T-cell (primary cell): ENCODE results near the gene IFT57. TPM values are rescaled to one million over a fixed set of nuclear protein-coding genes. Genes with fewer than 3 reads are reported as not detected.

Experiments used
- ATAC-seq, 4 experiments: fragments of 200-7000 bp in 3 of 4; fragments of 150-1000 bp in 1 of 4; cut with Tn5 transposase; replicated peaks in 1 of 4; 1 replicate in 3 of 4; 2 replicates in 1 of 4; pipeline ENCODE4 v1.10.0; 2021; ENCODE audit warnings: moderate library complexity in 3 of 4, mild to moderate bottlenecking in 2 of 4, moderate number of reproducible peaks in 1 of 4
- CTCF ChIA-PET, 2 donors: fragments of 300-600 bp; sonication (Branson Sonifier 250); formaldehyde crosslinking; loops; one replicate each; lab custom pipeline; 2022; ENCODE audit warnings: antibody characterized with exemption in 2 of 2; lab: Charles Lee
- POLR2A ChIA-PET, 2 donors: fragments of 300-600 bp; sonication (Branson Sonifier 250); formaldehyde crosslinking; loops; one replicate each; lab custom pipeline; 2022; ENCODE audit warnings: antibody characterized with exemption in 2 of 2; lab: Charles Lee
- DNase-seq, 35 experiments: peaks; one replicate each; pipeline versions ENCODE4 v3.0.0 to v3.0.0-alpha.2; 2013 to 2023
- H3K27ac ChIP-seq: one replicate; pipeline ENCODE4 v1.5.1; 2013; ENCODE audit warnings: low read length
- H3K27me3 ChIP-seq, 2 experiments: replicated peaks in 1 of 2; 1 replicate in 1 of 2; 2 replicates in 1 of 2; pipeline versions ENCODE4 v1.6.1 to v1.7.0; 2013; ENCODE audit warnings: low read length in 1 of 2, mixed read lengths in 1 of 2; ENCODE audit not compliant: control insufficient read depth in 2 of 2, insufficient read depth in 2 of 2; ENCODE audit errors: extremely low read depth in 1 of 2
- H3K36me3 ChIP-seq, 2 donors: 1 replicate in 1 of 2; 2 replicates in 1 of 2; pipeline versions ENCODE4 v1.6.1 to v1.7.0; 2013; ENCODE audit warnings: low read length in 1 of 2; ENCODE audit not compliant: control insufficient read depth in 2 of 2, insufficient read depth in 1 of 2; ENCODE audit errors: extremely low read depth in 1 of 2
- H3K4me1 ChIP-seq, 2 experiments: 1 replicate in 1 of 2; 2 replicates in 1 of 2; pipeline versions ENCODE4 v1.6.1 to v1.7.0; 2013; ENCODE audit warnings: low read length in 2 of 2, mixed read lengths in 1 of 2; ENCODE audit not compliant: insufficient read depth in 2 of 2, control insufficient read depth in 1 of 2; ENCODE audit errors: extremely low read depth in 1 of 2
- H3K4me3 ChIP-seq, 2 donors: 1 replicate in 1 of 2; 2 replicates in 1 of 2; pipeline versions ENCODE4 v1.5.1 to v1.7.0; 2013; ENCODE audit warnings: mild to moderate bottlenecking in 2 of 2, low read length in 1 of 2, moderate library complexity in 1 of 2; ENCODE audit not compliant: control insufficient read depth in 1 of 2; ENCODE audit errors: extremely low read depth in 1 of 2
- H3K9me3 ChIP-seq: 2 replicates; pipeline ENCODE4 v1.7.0; 2013
- H3K27ac Mint-ChIP-seq, 2 donors: one replicate each; pipeline ENCODE4 v1.8.0; 2020 to 2021; ENCODE audit warnings: mild to moderate bottlenecking in 2 of 2, mixed read lengths in 2 of 2
- H3K27me3 Mint-ChIP-seq, 2 donors: one replicate each; pipeline ENCODE4 v1.8.0; 2021 to 2022; ENCODE audit warnings: mixed read lengths in 2 of 2
- H3K36me3 Mint-ChIP-seq: one replicate; pipeline ENCODE4 v1.8.0; 2021; ENCODE audit warnings: mixed read lengths
- H3K4me1 Mint-ChIP-seq, 3 donors: one replicate each; pipeline ENCODE4 v1.8.0; 2020 to 2022; ENCODE audit warnings: mixed read lengths in 3 of 3, mild to moderate bottlenecking in 1 of 3
- H3K4me3 Mint-ChIP-seq, 3 donors: one replicate each; pipeline ENCODE4 v1.8.0; 2020 to 2022; ENCODE audit warnings: mild to moderate bottlenecking in 3 of 3, mixed read lengths in 3 of 3, moderate library complexity in 3 of 3
- H3K9me3 Mint-ChIP-seq, 3 donors: one replicate each; pipeline ENCODE4 v1.8.0; 2020 to 2022; ENCODE audit warnings: mixed read lengths in 3 of 3
- WGBS: methylation state at CpG from one replicate; pipeline ENCODE4 v1.1.5; 2013; ENCODE audit warnings: missing lambda C conversion rate; ENCODE audit not compliant: insufficient coverage; 5-methylcytosine and 5-hydroxymethylcytosine counted together
- total RNA-seq, 35 experiments: library from RNA in 6 of 35; stranded (reverse) in 6 of 35; fragments of 120-200 nt in 1 of 35; gene quantifications; one replicate each; pipeline versions ENCODE4 v1.2.1 to v1.2.4 and lab custom pipeline; 2013 to 2026

The IFT57 gene
- total RNA-seq, 5 donors from 2014 or later (not counting 1 experiment from before 2014, with no cell fraction given), result 24.8 to 36.7 (median 30.0) TPM

DNA sequence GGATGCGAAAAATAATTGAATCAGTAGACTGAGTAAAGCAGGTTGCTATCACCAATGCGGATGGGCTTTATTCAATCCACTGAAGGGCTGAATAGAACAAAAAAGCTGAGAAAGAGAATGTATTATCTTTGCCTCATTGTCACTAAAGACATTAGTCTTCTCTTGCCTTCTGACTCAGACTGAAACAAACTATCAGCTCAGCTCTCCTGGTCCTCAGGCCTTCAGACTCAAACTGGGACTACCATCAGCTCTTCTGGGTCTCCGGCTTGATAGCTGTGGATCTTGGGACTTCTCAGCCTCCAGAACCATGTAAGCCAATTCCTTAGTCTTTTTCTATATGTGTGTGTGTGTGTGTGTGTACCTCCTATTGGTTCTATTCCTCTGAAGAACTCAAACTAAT, 12.6 kb downstream of the IFT57 start:
- Histone ChIP-seq H3K27ac (no peak overlapping the region), H3K27me3 (no peaks in the 10 kb centered on the region), H3K4me3 (no peak overlapping the region), H3K9me3 (no peaks in the 10 kb centered on the region), H3K4me1 (no peaks in the 10 kb centered on the region), H3K36me3 (peaks cover 0 to 20% of the 10 kb centered on the region in 2 donors)
- Mint-ChIP-seq H3K36me3 (peaks cover 66% of the 10 kb centered on the region), H3K27ac (no peak overlapping the region), H3K27me3 (no peaks in the 10 kb centered on the region), H3K9me3 (no peaks in the 10 kb centered on the region), H3K4me3 (no peak overlapping the region), H3K4me1 (peaks cover 0 to 10% (median 3%) of the 10 kb centered on the region in 3 donors)
- WGBS, result no CpG with 5 or more reads among the region's 3 CpGs
- DNase-seq (no peak), ATAC-seq (no peak)
- CTCF ChIA-PET, result no interaction called here
- POLR2A ChIA-PET, result no interaction called here

DNA sequence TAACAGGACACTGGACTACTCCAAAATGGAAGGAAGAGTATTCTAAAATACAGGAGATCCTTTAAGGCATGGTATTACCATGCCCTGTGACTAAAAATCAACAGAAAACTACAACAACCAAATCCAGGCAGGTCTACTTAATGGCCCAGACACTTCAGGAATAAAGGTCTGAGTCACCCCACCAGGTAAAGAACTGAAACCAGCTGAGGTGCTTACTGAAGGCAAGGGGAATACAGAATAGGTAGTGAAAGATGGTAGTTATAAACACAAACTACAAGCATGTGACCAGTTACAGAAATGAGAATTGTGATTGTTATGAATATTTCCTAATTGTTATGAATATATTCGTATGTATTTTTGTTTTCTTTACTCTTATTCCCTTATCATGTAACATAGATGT, 13.4 kb downstream of the IFT57 start:
- Histone ChIP-seq H3K4me3 (no peak overlapping the region), H3K36me3 (peaks cover 0 to 20% of the 10 kb centered on the region in 2 donors), H3K9me3 (no peaks in the 10 kb centered on the region), H3K4me1 (no peaks in the 10 kb centered on the region), H3K27me3 (no peaks in the 10 kb centered on the region), H3K27ac (no peak overlapping the region)
- POLR2A ChIA-PET, result no interaction called here
- Mint-ChIP-seq H3K27me3 (no peaks in the 10 kb centered on the region), H3K36me3 (peaks cover 70% of the 10 kb centered on the region), H3K4me1 (peaks cover 0 to 10% (median 3%) of the 10 kb centered on the region in 3 donors), H3K9me3 (no peaks in the 10 kb centered on the region), H3K27ac (no peak overlapping the region), H3K4me3 (no peak overlapping the region)
- CTCF ChIA-PET, result no interaction called here
- ATAC-seq, result no peak
- DNase-seq, result no peak
- no CpG with 5 or more reads among the region's 1 CpG for WGBS

- H3K36me3 Mint-ChIP-seq, result peaks cover 52% of the 10 kb centered on the region
- POLR2A ChIA-PET, result no interaction called here
- no peak overlapping the region for H3K27ac Mint-ChIP-seq
- no peaks in the 10 kb centered on the region for H3K27me3 ChIP-seq
- H3K36me3 ChIP-seq, result peaks cover 0 to 7% of the 10 kb centered on the region in 2 donors
- no peak overlapping the region for H3K4me3 ChIP-seq
- H3K9me3 Mint-ChIP-seq, result no peaks in the 10 kb centered on the region
- no peaks in the 10 kb centered on the region for H3K4me1 ChIP-seq
- 100% methylated on average over 2 of the region's 2 CpGs for WGBS
- H3K9me3 ChIP-seq, result no peaks in the 10 kb centered on the region
- ATAC-seq (no peak), DNase-seq (no peak)
- H3K27ac ChIP-seq, result no peak overlapping the region
- CTCF ChIA-PET, result interaction anchor here in 1 of 2 donors (0.5 kb wide), 1 partner anchor 12 kb away, joined by 3 read pairs; no protein-coding TSS in a partner anchor
- H3K4me3 Mint-ChIP-seq, result no peak overlapping the region
- peaks cover 5 to 16% (median 12%) of the 10 kb centered on the region in 3 donors for H3K4me1 Mint-ChIP-seq
- H3K27me3 Mint-ChIP-seq, result no peaks in the 10 kb centered on the region
These were observed 19.4 kb downstream of the IFT57 start for GRCh38 chr3:108202834-108203233.

DNA sequence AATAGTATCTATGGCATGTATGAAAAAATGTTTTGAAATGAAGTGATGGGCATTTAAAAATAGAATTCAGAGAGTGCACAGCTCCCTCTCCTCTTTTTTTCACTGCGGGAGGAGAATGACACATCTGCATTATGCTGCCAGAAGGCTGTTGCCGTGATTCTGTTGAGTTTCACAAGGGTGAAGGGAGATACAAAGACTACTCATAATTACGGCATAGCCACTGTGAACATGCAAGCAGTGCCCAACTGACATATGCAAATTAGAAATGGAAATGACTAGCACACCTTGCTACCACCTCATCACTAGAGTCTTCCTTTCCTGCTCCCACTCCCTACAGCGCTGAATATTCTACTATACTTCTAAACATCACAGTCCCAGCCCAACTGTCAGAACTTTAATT, 20.1 kb downstream of the IFT57 start:
- CTCF ChIA-PET, result no interaction called here

GRCh38 chr3:108201258-108201657, 21.0 kb downstream of the IFT57 start:
- ATAC-seq, result no peak
- Mint-ChIP-seq H3K27ac (no peak overlapping the region), H3K9me3 (no peaks in the 10 kb centered on the region), H3K36me3 (peaks cover 45% of the 10 kb centered on the region), H3K27me3 (no peaks in the 10 kb centered on the region), H3K4me3 (no peak overlapping the region), H3K4me1 (peaks cover 0 to 16% (median 14%) of the 10 kb centered on the region in 3 donors)
- no peak for DNase-seq
- Histone ChIP-seq H3K27ac (no peak overlapping the region), H3K4me1 (no peaks in the 10 kb centered on the region), H3K36me3 (peaks cover 0 to 7% of the 10 kb centered on the region in 2 donors), H3K4me3 (no peak overlapping the region), H3K9me3 (no peaks in the 10 kb centered on the region), H3K27me3 (no peaks in the 10 kb centered on the region)
- CTCF ChIA-PET, result no interaction called here
- POLR2A ChIA-PET, result no interaction called here

More for the DNA sequence above, 20.1 kb downstream of the IFT57 start:
- Mint-ChIP-seq H3K36me3 (peaks cover 48% of the 10 kb centered on the region), H3K9me3 (no peaks in the 10 kb centered on the region), H3K27me3 (no peaks in the 10 kb centered on the region), H3K4me3 (no peak overlapping the region), H3K27ac (no peak overlapping the region), H3K4me1 (peaks cover 5 to 16% (median 14%) of the 10 kb centered on the region in 3 donors)
- H3K27me3 ChIP-seq, result no peaks in the 10 kb centered on the region
- no peak overlapping the region for H3K27ac ChIP-seq
- POLR2A ChIA-PET, result no interaction called here
- no peaks in the 10 kb centered on the region for H3K9me3 ChIP-seq
- 83% methylated on average over 1 of the region's 4 CpGs for WGBS
- peaks cover 0 to 7% of the 10 kb centered on the region in 2 donors for H3K36me3 ChIP-seq
- no peak for DNase-seq
- H3K4me1 ChIP-seq, result no peaks in the 10 kb centered on the region
- H3K4me3 ChIP-seq, result no peak overlapping the region
- ATAC-seq, result no peak

DNA sequence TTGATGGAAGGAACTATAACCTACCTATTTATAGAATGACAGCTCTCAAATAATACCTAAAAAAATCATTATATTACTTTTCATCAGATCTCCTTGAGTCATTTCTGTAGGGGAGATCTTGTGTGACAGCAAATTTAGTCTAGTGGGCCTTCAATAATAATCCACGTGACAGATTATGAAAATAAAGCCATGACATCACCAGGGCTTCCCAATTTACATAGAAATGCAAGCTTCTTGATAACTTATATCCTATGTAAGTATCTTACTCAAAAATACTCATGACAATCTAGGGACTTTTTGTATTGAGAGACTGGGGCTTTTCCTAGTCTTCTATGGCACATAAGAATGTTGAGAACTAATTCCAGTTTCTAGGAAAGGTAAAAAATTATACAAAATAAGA, 21.6 kb downstream of the IFT57 start:
- POLR2A ChIA-PET, result no interaction called here
- peaks cover 0 to under 1% (median 0%) of the 10 kb centered on the region in 3 donors for H3K9me3 Mint-ChIP-seq
- Histone ChIP-seq H3K9me3 (no peaks in the 10 kb centered on the region), H3K27ac (no peak overlapping the region), H3K27me3 (no peaks in the 10 kb centered on the region), H3K4me3 (no peak overlapping the region), H3K36me3 (peaks cover 0 to 7% of the 10 kb centered on the region in 2 donors), H3K4me1 (no peaks in the 10 kb centered on the region)
- CTCF ChIA-PET, result no interaction called here
- no peaks in the 10 kb centered on the region for H3K27me3 Mint-ChIP-seq
- peaks cover 0 to 16% (median 14%) of the 10 kb centered on the region in 3 donors for H3K4me1 Mint-ChIP-seq
- H3K4me3 Mint-ChIP-seq, result no peak overlapping the region
- H3K36me3 Mint-ChIP-seq, result peaks cover 47% of the 10 kb centered on the region
- no peak overlapping the region for H3K27ac Mint-ChIP-seq
- no CpG with 5 or more reads among the region's 1 CpG for WGBS
- DNase-seq (no peak), ATAC-seq (no peak)

DNA sequence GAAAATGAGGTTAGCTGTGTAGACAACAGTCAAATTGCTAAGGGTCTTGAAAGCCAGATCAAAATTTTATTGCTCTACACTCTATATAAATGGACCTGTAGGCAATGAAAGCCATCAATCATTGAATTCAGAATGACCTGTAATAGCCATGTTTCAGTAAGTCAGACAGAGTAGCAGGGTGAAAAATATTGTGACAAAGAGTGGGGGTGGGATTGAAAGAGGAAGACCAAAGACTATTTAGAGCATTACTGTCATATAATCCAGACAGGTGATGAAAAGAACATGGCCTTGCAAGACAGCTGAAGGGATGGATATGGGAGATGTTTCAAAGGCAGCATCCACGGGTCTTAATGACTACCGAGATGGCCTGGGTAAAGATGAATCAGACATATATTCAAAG, 22.2 kb downstream of the IFT57 start:
- Histone ChIP-seq H3K9me3 (no peaks in the 10 kb centered on the region), H3K36me3 (peaks cover 0 to 4% of the 10 kb centered on the region in 2 donors), H3K27me3 (no peaks in the 10 kb centered on the region), H3K4me1 (no peaks in the 10 kb centered on the region), H3K4me3 (no peak overlapping the region), H3K27ac (no peak overlapping the region)
- Mint-ChIP-seq H3K9me3 (peaks cover 0 to 1% (median 0%) of the 10 kb centered on the region in 3 donors), H3K4me1 (peaks cover 0 to 16% (median 14%) of the 10 kb centered on the region in 3 donors), H3K36me3 (peaks cover 47% of the 10 kb centered on the region), H3K27ac (no peak overlapping the region), H3K27me3 (no peaks in the 10 kb centered on the region), H3K4me3 (no peak overlapping the region)
- WGBS, result no CpG with 5 or more reads among the region's 2 CpGs
- ChIA-PET CTCF (no interaction called here), POLR2A (no interaction called here)
- ATAC-seq, result no peak
- DNase-seq, result no peak
